Measurements from ENCODE around the gene EDC4. TPM values are rescaled to one million over a fixed set of nuclear protein-coding genes. Genes with fewer than 3 reads are reported as not detected.

EDC4 gene
- total and polyA plus RNA-seq, 9 of the 15 experiments (the other 6 are each of a cell fraction or from before 2014, with no cell fraction given) = 1.1 to 131 (median 74.0) TPM

- TF ChIP-seq RAD21 (CRISPR knock-in tag; conservative IDR thresholded peaks at IDR 0.05 in 1 of 2, IDR thresholded peaks at IDR 0.05 in 1 of 2) (no peak), ZNF274 (IDR thresholded peaks at IDR 0.05; ENCODE audit: borderline replicate concordance, low read depth, low read length) (no peak), SMAD3 (CRISPR knock-in tag; conservative IDR thresholded peaks at IDR 0.05) (no peak; the same call in 1 of the 2 replicates), ZNF77 (CRISPR knock-in tag; IDR thresholded peaks at IDR 0.05) (no peak), ATF3 (IDR thresholded peaks at IDR 0.05) (no peak), ATF3 (CRISPR knock-in tag; conservative IDR thresholded peaks at IDR 0.05) (no peak), GTF2E2 (tag; IDR thresholded peaks at IDR 0.05) (no peak), ZNF23 (CRISPR knock-in tag; IDR thresholded peaks at IDR 0.05) (no peak), FUS (optimal IDR thresholded peaks at IDR 0.05; ENCODE audit: low read depth, low read length) (no peak), UBTF (IDR thresholded peaks at IDR 0.05; ENCODE audit: borderline replicate concordance in 1 of 2, low read depth in 2 of 2, low read length in 2 of 2) (no peak), MYBL2 (IDR thresholded peaks at IDR 0.05; ENCODE audit: low read depth) (no peak), MYBL2 (CRISPR knock-in tag; IDR thresholded peaks at IDR 0.05; ENCODE audit: borderline replicate concordance) (0 out of 2 replicates have a peak, but pooled peaks have one; percentile 47), ELF2 (CRISPR knock-in tag; IDR thresholded peaks at IDR 0.05) (no peak), TRIM24 (IDR thresholded peaks at IDR 0.05) (no peak), MCM5 (IDR thresholded peaks at IDR 0.05; ENCODE audit: low read depth) (no peak), YBX1 (IDR thresholded peaks at IDR 0.05) (no peak), POLR2A (conservative IDR thresholded peaks at IDR 0.05) (peak; percentile 47), ZNF592 (IDR thresholded peaks at IDR 0.05) (no peak), ERF (CRISPR knock-in tag; IDR thresholded peaks at IDR 0.05) (peak; percentile 88), ILF3 (IDR thresholded peaks at IDR 0.05; ENCODE audit: borderline replicate concordance) (no peak), ZNF212 (CRISPR knock-in tag; IDR thresholded peaks at IDR 0.05) (peak; percentile 49; the same call in 1 of the 2 replicates), ZBTB8A (IDR thresholded peaks at IDR 0.05; ENCODE audit: partially characterized antibody) (no peak), FOXK2 (conservative IDR thresholded peaks at IDR 0.05 in 1 of 2, IDR thresholded peaks at IDR 0.05 in 1 of 2; ENCODE audit: low read depth in 2 of 2) (peak in 1 of 2 experiments; percentile 13; a peak in 2 of 4 replicates)
These were observed 20.3 kb downstream of the EDC4 start, which contains the start of gene PSKH1 (continued) for GRCh38 chr16:67892899-67893742.
